PC-3 (cell line): ENCODE results near the gene BBOF1. TPM values are rescaled to one million over a fixed set of nuclear protein-coding genes. Genes with fewer than 3 reads are reported as not detected.
"Not testable (repeated sequence)": the region's sequence is repeated elsewhere in the genome, so short reads cannot be mapped to it uniquely, and the experiment has no call there.

Experiments
- ATAC-seq: fragments of 200-7000 bp; cut with Tn5 transposase; 2 replicates; pipeline ENCODE4 v1.9.1; 2020; ENCODE audit warnings: mild to moderate bottlenecking, moderate library complexity
- BruUV-seq: library from RNA; stranded (reverse); fragments of 400-500 nt; replicated peaks from 2 replicates; lab custom pipeline; 2021; lab: Mats Ljungman, UMichigan
- CTCF ChIA-PET: fragments of 300-600 bp; sonication (Branson Sonifier 250); formaldehyde crosslinking; loops from one replicate; lab custom pipeline; 2022; ENCODE audit warnings: antibody characterized with exemption; lab: Charles Lee
- POLR2A ChIA-PET: fragments of 300-600 bp; sonication (Branson Sonifier 250); formaldehyde crosslinking; loops from one replicate; lab custom pipeline; 2022; ENCODE audit warnings: antibody characterized with exemption; ENCODE audit not compliant: unreplicated experiment; lab: Charles Lee
- DNase-seq: peaks from one replicate; pipeline ENCODE4 v3.0.0-alpha.2; 2015
- H2AFZ ChIP-seq: fragments of 300-600 bp; sonication (generic); 2 replicates; pipeline ENCODE4 v1.6.0; 2016; ENCODE audit warnings: antibody characterized with exemption, low read length
- H3F3A ChIP-seq: fragments of 300-600 bp; sonication (generic); one replicate; pipeline ENCODE4 v1.6.0; 2017; ENCODE audit warnings: antibody characterized with exemption, low read length, control low read depth, mild to moderate bottlenecking; ENCODE audit not compliant: unreplicated experiment
- H3K27ac ChIP-seq: fragments of 300-600 bp; sonication (generic); 2 replicates; pipeline ENCODE4 v1.5.1; 2016; ENCODE audit warnings: mild to moderate bottlenecking, low read length
- H3K27me3 ChIP-seq: fragments of 300-600 bp; sonication (generic); 2 replicates; pipeline ENCODE4 v1.6.1; 2016; ENCODE audit warnings: low read length, mixed read lengths
- H3K36me3 ChIP-seq: fragments of 300-600 bp; sonication (generic); 2 replicates; pipeline ENCODE4 v1.6.1; 2016; ENCODE audit warnings: low read depth, mixed run types, low read length, mixed read lengths
- H3K4me1 ChIP-seq: fragments of 300-600 bp; sonication (generic); 2 replicates; pipeline ENCODE4 v1.5.1; 2016; ENCODE audit warnings: low read length; ENCODE audit not compliant: insufficient read depth
- H3K4me2 ChIP-seq: fragments of 300-600 bp; sonication (generic); 2 replicates; pipeline ENCODE4 v1.6.0; 2016; ENCODE audit warnings: low read length
- H3K4me3 ChIP-seq: fragments of 300-600 bp; sonication (generic); 2 replicates; pipeline ENCODE4 v1.5.1; 2016; ENCODE audit warnings: mild to moderate bottlenecking, low read length, mixed read lengths
- H3K79me2 ChIP-seq: fragments of 300-600 bp; sonication (generic); 2 replicates; pipeline ENCODE4 v1.6.1; 2017; ENCODE audit warnings: low read length, mixed read lengths
- H3K9ac ChIP-seq: fragments of 300-600 bp; sonication (generic); 2 replicates; pipeline ENCODE4 v1.6.0; 2016; ENCODE audit warnings: mild to moderate bottlenecking, low read length
- H3K9me2 ChIP-seq: fragments of 300-600 bp; sonication (generic); replicated peaks from 2 replicates; pipeline ENCODE4 v1.6.1; 2016; ENCODE audit warnings: mixed run types, low read length, mixed read lengths
- H3K9me3 ChIP-seq: fragments of 300-600 bp; sonication (generic); 2 replicates; pipeline ENCODE4 v1.6.1; 2016; ENCODE audit warnings: low read length, mixed read lengths
- H4K20me1 ChIP-seq: fragments of 300-600 bp; sonication (generic); 2 replicates; pipeline ENCODE4 v1.6.1; 2016; ENCODE audit warnings: low read length, mixed read lengths
- CTCF ChIP-seq: fragments of 300-600 bp; sonication (generic); conservative IDR thresholded peaks from 2 replicates; pipeline ENCODE4 v1.5.1; 2017; ENCODE audit warnings: antibody characterized with exemption, low read depth, mild to moderate bottlenecking, low read length
- EZH2 ChIP-seq: fragments of 300-600 bp; sonication (generic); IDR thresholded peaks from one replicate; pipeline ENCODE4 v1.6.1; 2017; ENCODE audit warnings: antibody characterized with exemption, mild to moderate bottlenecking, low read length; ENCODE audit not compliant: unreplicated experiment
- EZH2phosphoT487 ChIP-seq: fragments of 300-600 bp; sonication (generic); IDR thresholded peaks from 2 replicates; pipeline ENCODE4 v1.6.1; 2018; ENCODE audit warnings: mild to moderate bottlenecking, antibody characterized with exemption, low read length, borderline replicate concordance
- intact Hi-C: fragments of 100-400 bp; cut with micrococcal nuclease; formaldehyde crosslinking; loops from 2 replicates; pipeline ENCODE4 v1.9.0; 2023
- total RNA-seq: library from RNA; depleted of rRNA; stranded (reverse); fragments of >200 nt; gene quantifications from 2 replicates; pipeline ENCODE4 v1.2.3, GENCODE V29; 2014

BBOF1 gene
- total RNA-seq, 1 experiment from 2014 or later, result 1.5 TPM

GRCh38 chr14:74105381-74105780, 86.2 kb downstream of the BBOF1 start:
- intact Hi-C loops, result no loop called here
- H3K9ac ChIP-seq, result no peak overlapping the region
- ATAC-seq, result no peak
- no peaks in the 10 kb centered on the region for H4K20me1 ChIP-seq
- no peak overlapping the region for H3K27ac ChIP-seq
- H3K79me2 ChIP-seq, result no peaks in the 10 kb centered on the region
- H3K36me3 ChIP-seq, result peaks cover 13% of the 10 kb centered on the region; the same call in 1 of the 2 replicates
- ChIA-PET CTCF (no interaction called here), POLR2A (no interaction called here)
- no peak for TF ChIP-seq EZH2
- no peak for TF ChIP-seq EZH2phosphoT487
- TF ChIP-seq CTCF, result no peak
- DNase-seq, result no peak
- no TSS peak for BruUV-seq
- no peak overlapping the region for H3K4me2 ChIP-seq
- no peaks in the 10 kb centered on the region for H3K9me3 ChIP-seq
- H3K9me2 ChIP-seq, result no peaks in the 10 kb centered on the region
- H3K4me3 ChIP-seq, result no peak overlapping the region
- H3F3A ChIP-seq, result no peaks in the 10 kb centered on the region
- no peaks in the 10 kb centered on the region for H3K27me3 ChIP-seq
- no peaks in the 10 kb centered on the region for H3K4me1 ChIP-seq
- no peak overlapping the region for H2AFZ ChIP-seq

GRCh38 chr14:74109369-74109768, 90.2 kb downstream of the BBOF1 start:
- TF ChIP-seq EZH2 (no peak), CTCF (no peak), EZH2phosphoT487 (no peak)
- no peak overlapping the region for H3K27ac ChIP-seq
- H3K4me3 ChIP-seq, result no peak overlapping the region
- H4K20me1 ChIP-seq, result no peaks in the 10 kb centered on the region
- ChIA-PET CTCF (no interaction called here), POLR2A (no interaction called here)
- H3K9ac ChIP-seq, result no peak overlapping the region
- no peaks in the 10 kb centered on the region for H3K9me2 ChIP-seq
- DNase-seq (no peak), ATAC-seq (no peak)
- no peak overlapping the region for H3K4me2 ChIP-seq
- H3K9me3 ChIP-seq, result no peaks in the 10 kb centered on the region
- H3K27me3 ChIP-seq, result no peaks in the 10 kb centered on the region
- H3K36me3 ChIP-seq, result 0 out of 2 replicates have a peak, but pooled peaks cover 8% of the 10 kb centered on the region
- H2AFZ ChIP-seq, result no peak overlapping the region
- H3K79me2 ChIP-seq, result no peaks in the 10 kb centered on the region
- H3F3A ChIP-seq, result no peaks in the 10 kb centered on the region
- BruUV-seq, result no TSS peak
- H3K4me1 ChIP-seq, result no peaks in the 10 kb centered on the region
- intact Hi-C loops, result no loop called here

GRCh38 chr14:74111395-74112216, 92.5 kb downstream of the BBOF1 start:
- H3K9me2 ChIP-seq, H2AFZ ChIP-seq, H3K27ac ChIP-seq, H3K27me3 ChIP-seq, H3K36me3 ChIP-seq, H3K4me3 ChIP-seq, H3K9me3 ChIP-seq, BruUV-seq, H3K9ac ChIP-seq, H4K20me1 ChIP-seq, POLR2A ChIA-PET, H3K4me2 ChIP-seq, H3F3A ChIP-seq, H3K4me1 ChIP-seq, CTCF ChIA-PET, H3K79me2 ChIP-seq: not testable (repeated sequence)
- TF ChIP-seq CTCF, result peak; percentile 57
- DNase-seq, result peak; percentile 65
- ATAC-seq, result peak; percentile 83
- intact Hi-C loops, result loop anchor here (1.0 kb wide), 1 partner anchor 140 kb away; no protein-coding TSS in a partner anchor
